D721Med (cell line): ENCODE results near the gene POC1A.

Source experiments
- DNase-seq: peaks from one replicate; pipeline ENCODE4 v3.0.0; 2011; ENCODE audit warnings: low spot score; ENCODE audit not compliant: insufficient read length
- FAIRE-seq: peaks from 2 replicates; lab custom pipeline; 2011; peaks lifted over from hg19 to GRCh38; lab: Jason Lieb, UNC
- TF ChIP-seq, protein P1 (sequence below): IDR thresholded peaks from 2 replicates; pipeline ENCODE4 v1.5.1; 2012; ENCODE audit warnings: mild to moderate bottlenecking, control low read depth; ENCODE audit not compliant: insufficient read depth; ENCODE audit errors: missing control alignments

POC1A gene

DNA sequence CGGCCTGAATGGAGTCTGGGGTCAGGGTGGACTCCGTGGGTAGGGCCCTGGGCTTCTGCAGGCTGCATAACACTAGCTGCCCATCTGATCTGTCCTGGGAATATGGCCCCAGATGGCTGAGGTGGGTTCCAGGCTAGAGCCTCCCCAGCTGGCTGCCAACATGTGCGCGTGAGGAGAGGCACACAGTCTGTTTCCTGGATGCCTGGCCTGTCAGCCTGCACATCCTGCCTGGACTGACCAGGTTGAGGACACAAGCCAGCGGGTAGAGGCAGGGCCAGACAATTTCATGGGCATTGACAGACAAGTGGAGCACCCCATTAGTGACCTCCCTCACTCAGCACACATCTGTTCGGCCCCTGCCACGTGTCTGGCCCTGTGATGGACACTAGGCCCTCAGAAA is 128.8 kb downstream of the POC1A start:
- FAIRE-seq: no peak
- TF ChIP-seq, protein P1, sequence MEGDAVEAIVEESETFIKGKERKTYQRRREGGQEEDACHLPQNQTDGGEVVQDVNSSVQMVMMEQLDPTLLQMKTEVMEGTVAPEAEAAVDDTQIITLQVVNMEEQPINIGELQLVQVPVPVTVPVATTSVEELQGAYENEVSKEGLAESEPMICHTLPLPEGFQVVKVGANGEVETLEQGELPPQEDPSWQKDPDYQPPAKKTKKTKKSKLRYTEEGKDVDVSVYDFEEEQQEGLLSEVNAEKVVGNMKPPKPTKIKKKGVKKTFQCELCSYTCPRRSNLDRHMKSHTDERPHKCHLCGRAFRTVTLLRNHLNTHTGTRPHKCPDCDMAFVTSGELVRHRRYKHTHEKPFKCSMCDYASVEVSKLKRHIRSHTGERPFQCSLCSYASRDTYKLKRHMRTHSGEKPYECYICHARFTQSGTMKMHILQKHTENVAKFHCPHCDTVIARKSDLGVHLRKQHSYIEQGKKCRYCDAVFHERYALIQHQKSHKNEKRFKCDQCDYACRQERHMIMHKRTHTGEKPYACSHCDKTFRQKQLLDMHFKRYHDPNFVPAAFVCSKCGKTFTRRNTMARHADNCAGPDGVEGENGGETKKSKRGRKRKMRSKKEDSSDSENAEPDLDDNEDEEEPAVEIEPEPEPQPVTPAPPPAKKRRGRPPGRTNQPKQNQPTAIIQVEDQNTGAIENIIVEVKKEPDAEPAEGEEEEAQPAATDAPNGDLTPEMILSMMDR: no peak
- no peak for DNase-seq
